A549 (cell line): ENCODE measurements around the gene PTPN13. TPM values are rescaled to one million over a fixed set of nuclear protein-coding genes. Genes with fewer than 3 reads are reported as not detected.

Source experiments
- ATAC-seq, 2 experiments: fragments of 200-7000 bp in 1 of 2; fragments of >200 bp in 1 of 2; cut with Nextera tagmentation in 1 of 2; cut with Tn5 transposase in 1 of 2; 3 replicates each; pipeline versions ENCODE4 v1.8.0 to v1.9.1; 2018 to 2020; ENCODE audit warnings: mild to moderate bottlenecking in 1 of 2, moderate library complexity in 1 of 2
- CTCF ChIA-PET: fragments of 300-600 bp; sonication (Branson Sonifier 250); formaldehyde crosslinking; extraction: SDS; loops from one replicate; lab custom pipeline; 2021; ENCODE audit warnings: antibody characterized with exemption, inconsistent platforms; lab: Yijun Ruan, JAX
- POLR2A ChIA-PET: fragments of 350-600 bp; formaldehyde crosslinking; extraction: SDS; loops from one replicate; lab custom pipeline; 2021; ENCODE audit warnings: antibody characterized with exemption, inconsistent platforms; lab: Yijun Ruan, JAX
- DNase-seq, 2 experiments: peaks; one replicate each; pipeline versions ENCODE4 v3.0.0 to v3.0.0-alpha.2; 2011 to 2016; ENCODE audit warnings: low read depth in 1 of 2, low spot score in 1 of 2
- FAIRE-seq: peaks from 2 replicates; lab custom pipeline; 2011; peaks lifted over from hg19 to GRCh38; lab: Jason Lieb, UNC
- H3K27ac ChIP-seq, 2 experiments: fragments of >200 bp; sonication (Bioruptor Twin); formaldehyde crosslinking; 3 replicates each; pipeline ENCODE4 v1.5.1; 2016 to 2017
- H3K4me1 ChIP-seq: fragments of >200 bp; sonication (Bioruptor Twin); formaldehyde crosslinking; 3 replicates; pipeline ENCODE4 v1.6.1; 2016
- H3K4me2 ChIP-seq: fragments of >200 bp; sonication (Bioruptor Twin); formaldehyde crosslinking; 3 replicates; pipeline ENCODE4 v1.6.1; 2016
- H3K4me3 ChIP-seq: fragments of >200 bp; sonication (Bioruptor Twin); formaldehyde crosslinking; 3 replicates; pipeline ENCODE4 v1.5.1; 2016
- H3K9me3 ChIP-seq: fragments of >200 bp; sonication (Bioruptor Twin); formaldehyde crosslinking; 3 replicates; pipeline ENCODE4 v1.6.1; 2016
- BCL3 ChIP-seq: fragments of >200 bp; sonication (Bioruptor Twin); formaldehyde crosslinking; IDR thresholded peaks from 3 replicates; pipeline ENCODE4 v1.6.1; 2016
- CBX2 ChIP-seq: fragments of 200-600 bp; sonication (generic); IDR thresholded peaks from 2 replicates; pipeline ENCODE4 v1.6.1; 2016; ENCODE audit warnings: low read depth, mild to moderate bottlenecking, borderline replicate concordance
- CTCF ChIP-seq: fragments of >200 bp; sonication (Bioruptor Twin); formaldehyde crosslinking; IDR thresholded peaks from 3 replicates; pipeline ENCODE4 v1.5.1; 2016
- E2F6 ChIP-seq: IDR thresholded peaks from 2 replicates; pipeline ENCODE4 v1.6.1; 2012; ENCODE audit warnings: low read depth, borderline replicate concordance
- FOSB ChIP-seq: fragments of 250-450 bp; sonication (Bioruptor Pico); IDR thresholded peaks from 2 replicates; pipeline ENCODE4 v1.5.0; 2020; ENCODE audit warnings: mild to moderate bottlenecking, moderate library complexity
- HEYL ChIP-seq: fragments of 250-450 bp; sonication (Bioruptor Pico); IDR thresholded peaks from 2 replicates; pipeline ENCODE4 v1.8.0; 2021; ENCODE audit warnings: mild to moderate bottlenecking, moderate library complexity
- HOXA7 ChIP-seq: fragments of 250-450 bp; sonication (Bioruptor Pico); IDR thresholded peaks from 2 replicates; pipeline ENCODE4 v1.5.0; 2020; ENCODE audit warnings: mild to moderate bottlenecking, moderate library complexity
- HOXB13 ChIP-seq: fragments of 250-450 bp; sonication (Bioruptor Pico); IDR thresholded peaks from 2 replicates; pipeline ENCODE4 v1.5.0; 2020; ENCODE audit warnings: low read depth, mild to moderate bottlenecking, moderate library complexity
- KDM1A ChIP-seq: fragments of 200-600 bp; sonication (generic); IDR thresholded peaks from 2 replicates; pipeline ENCODE4 v1.6.1; 2016; ENCODE audit warnings: low read depth, mild to moderate bottlenecking
- MAZ ChIP-seq: fragments of 150-350 bp; IDR thresholded peaks from 2 replicates; pipeline ENCODE4 v1.6.1; 2014; ENCODE audit warnings: antibody characterized with exemption, low read depth, low read length, borderline replicate concordance
- NPAS2 ChIP-seq: fragments of 250-450 bp; sonication (Bioruptor Pico); IDR thresholded peaks from 2 replicates; pipeline ENCODE4 v1.8.0; 2022; ENCODE audit warnings: mild to moderate bottlenecking, moderate library complexity, borderline replicate concordance
- PBX3 ChIP-seq: IDR thresholded peaks from 2 replicates; pipeline ENCODE4 v1.6.1; 2012
- PHF8 ChIP-seq: fragments of 200-600 bp; sonication (generic); IDR thresholded peaks from 2 replicates; pipeline ENCODE4 v1.6.1; 2016; ENCODE audit warnings: low read depth, mild to moderate bottlenecking, antibody characterized with exemption, moderate library complexity, borderline replicate concordance
- RFX5 ChIP-seq: fragments of 450-650 bp; IDR thresholded peaks from 2 replicates; pipeline ENCODE4 v1.7.1; 2014; ENCODE audit warnings: antibody characterized with exemption, mild to moderate bottlenecking, moderate library complexity
- RNF2 ChIP-seq: fragments of 200-600 bp; sonication (generic); IDR thresholded peaks from 2 replicates; pipeline ENCODE4 v1.6.1; 2016; ENCODE audit warnings: low read depth, mild to moderate bottlenecking, antibody characterized with exemption, moderate library complexity, borderline replicate concordance
- SMC3 ChIP-seq: fragments of >200 bp; sonication (Bioruptor Twin); formaldehyde crosslinking; IDR thresholded peaks from 3 replicates; pipeline ENCODE4 v1.6.1; 2018; ENCODE audit warnings: inconsistent platforms
- ZFP36 ChIP-seq: fragments of 450-650 bp; IDR thresholded peaks from 2 replicates; pipeline ENCODE4 v1.6.1; 2014; ENCODE audit warnings: borderline replicate concordance; ENCODE audit not compliant: partially characterized antibody
- ZNF302 ChIP-seq: fragments of 250-450 bp; sonication (Bioruptor Pico); IDR thresholded peaks from 2 replicates; pipeline ENCODE4 v1.9.0; 2021; ENCODE audit warnings: inconsistent platforms, mild to moderate bottlenecking, moderate library complexity
- ZSCAN20 ChIP-seq: fragments of 250-450 bp; sonication (Bioruptor Pico); IDR thresholded peaks from 2 replicates; pipeline ENCODE4 v1.8.0; 2022; ENCODE audit warnings: mild to moderate bottlenecking, moderate library complexity
- WGBS: methylation state at CpG from one replicate; pipeline ENCODE4 v1.1.6; 2017; ENCODE audit errors: missing lambda C conversion rate; 5-methylcytosine and 5-hydroxymethylcytosine counted together
- polyA plus RNA-seq, 4 experiments: library from polyadenylated mRNA; depleted of rRNA in 3 of 4; stranded (reverse); fragments of >200 nt; fragmentation: RNase III in 1 of 4; extraction: RNeasy Plus Mini Kit Qiagen cat#74134 plus additional on column Dnase treatment in 1 of 4; gene quantifications; 2 replicates in 3 of 4; 3 replicates in 1 of 4; pipeline ENCODE4 v1.2.3, GENCODE V29; 2011 to 2017

PTPN13 gene
- polyA plus RNA-seq, 2 of the 4 experiments (the other 2 are of a cell fraction), result 10.4 to 13.3 TPM

- DNase-seq, result no peak
Observed at GRCh38 chr4:86720508-86721068, 126.5 kb downstream of the PTPN13 start.

GRCh38 chr4:86721412-86721811, 127.3 kb downstream of the PTPN13 start:
- Histone ChIP-seq H3K4me2 (no peak overlapping the region), H3K27ac (no peak overlapping the region), H3K4me1 (peaks cover 14% of the 10 kb centered on the region), H3K9me3 (no peaks in the 10 kb centered on the region), H3K4me3 (no peak overlapping the region)
- TF ChIP-seq CTCF (no peak), ZFP36 (no peak)
- ChIA-PET POLR2A (no interaction called here), CTCF (no interaction called here)
- no peak for DNase-seq
- no peak for ATAC-seq
- WGBS, result 30% methylated on average over 1 of the region's 2 CpGs
- no peak for FAIRE-seq

More at GRCh38 chr4:86720508-86721068, 126.5 kb downstream of the PTPN13 start:
- no peak for ATAC-seq
- TF ChIP-seq BCL3 (no peak), FOSB (CRISPR knock-in tag) (no peak), RFX5 (no peak), ZSCAN20 (CRISPR knock-in tag) (no peak), KDM1A (no peak), ZNF302 (no peak), PHF8 (no peak), HEYL (CRISPR knock-in tag) (no peak), MAZ (no peak), CBX2 (no peak), E2F6 (no peak), HOXB13 (CRISPR knock-in tag) (no peak), NPAS2 (CRISPR knock-in tag) (no peak), HOXA7 (no peak), SMC3 (no peak)
- peaks cover 14% of the 10 kb centered on the region for H3K4me1 ChIP-seq
- no peak for FAIRE-seq
- H3K9me3 ChIP-seq, result no peaks in the 10 kb centered on the region
- POLR2A ChIA-PET, result no interaction called here
- H3K4me2 ChIP-seq, result no peak overlapping the region
- H3K27ac ChIP-seq, result no peak overlapping the region
- WGBS, result 66% methylated on average over 3 of the region's 3 CpGs
- CTCF ChIA-PET, result no interaction called here
- H3K4me3 ChIP-seq, result no peak overlapping the region

- CTCF ChIA-PET, result no interaction called here
- no peak for ATAC-seq
- FAIRE-seq, result no peak
Observed at GRCh38 chr4:86730310-86730709, 136.2 kb downstream of the PTPN13 start.

More at GRCh38 chr4:86730310-86730709, 136.2 kb downstream of the PTPN13 start:
- H3K27ac ChIP-seq, result no peak overlapping the region
- H3K4me3 ChIP-seq, result no peak overlapping the region
- no CpG with 5 or more reads among the region's 10 CpGs for WGBS
- H3K4me2 ChIP-seq, result no peak overlapping the region
- no peaks in the 10 kb centered on the region for H3K4me1 ChIP-seq
- no peak for DNase-seq
- POLR2A ChIA-PET, result no interaction called here
- TF ChIP-seq PBX3, result no peak
- no peak for TF ChIP-seq KDM1A
- no peak for TF ChIP-seq RNF2
- no peaks in the 10 kb centered on the region for H3K9me3 ChIP-seq
